Medulla oblongata (tissue), 1 donor: ENCODE measurements around the gene C1orf50.

Experiments
- DNase-seq: peaks from one replicate; pipeline ENCODE4 v3.0.0-alpha.2; 2015; ENCODE audit errors: extremely low spot score

The C1orf50 gene

DNA sequence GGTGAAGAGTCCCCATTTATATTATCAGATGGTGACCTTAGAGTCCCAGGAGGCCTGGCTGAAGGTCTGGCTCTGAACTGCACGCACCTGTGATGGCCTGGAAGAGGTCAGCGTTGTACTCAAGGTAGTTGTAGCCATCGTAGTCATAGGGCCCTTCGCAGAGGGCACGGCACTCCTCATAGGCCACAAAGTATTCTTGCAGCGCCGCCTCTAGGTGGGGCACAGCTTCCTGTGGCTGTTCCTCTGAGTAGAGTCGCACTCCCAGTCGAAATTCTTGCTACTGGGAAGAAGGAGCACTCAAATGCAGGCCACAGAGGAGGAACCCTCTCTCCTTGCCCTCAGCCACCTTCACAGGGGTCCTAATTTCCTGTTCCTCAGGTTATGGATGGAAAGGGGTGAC lies 7.9 kb upstream of the C1orf50 start:
- DNase-seq = no peak

DNA sequence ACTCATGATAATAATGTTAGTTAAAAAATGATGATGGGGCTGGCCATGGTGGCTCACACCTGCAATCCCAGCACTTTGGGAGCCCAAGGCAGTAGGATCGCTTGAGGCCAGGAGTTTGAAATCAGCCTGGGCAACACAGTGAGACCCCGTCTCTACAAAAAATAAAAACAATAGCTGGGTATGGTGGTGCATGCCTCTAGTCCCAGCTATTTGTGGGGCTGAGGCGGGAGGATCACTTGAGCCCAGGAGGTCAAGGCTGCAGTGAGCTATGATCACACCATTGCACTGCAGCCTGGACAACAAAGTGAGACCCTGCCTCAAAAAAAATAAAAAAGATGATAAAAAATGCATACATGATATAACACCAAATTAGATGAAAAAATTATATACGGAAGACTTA lies 5.5 kb upstream of the C1orf50 start:
- DNase-seq = no peak

DNA sequence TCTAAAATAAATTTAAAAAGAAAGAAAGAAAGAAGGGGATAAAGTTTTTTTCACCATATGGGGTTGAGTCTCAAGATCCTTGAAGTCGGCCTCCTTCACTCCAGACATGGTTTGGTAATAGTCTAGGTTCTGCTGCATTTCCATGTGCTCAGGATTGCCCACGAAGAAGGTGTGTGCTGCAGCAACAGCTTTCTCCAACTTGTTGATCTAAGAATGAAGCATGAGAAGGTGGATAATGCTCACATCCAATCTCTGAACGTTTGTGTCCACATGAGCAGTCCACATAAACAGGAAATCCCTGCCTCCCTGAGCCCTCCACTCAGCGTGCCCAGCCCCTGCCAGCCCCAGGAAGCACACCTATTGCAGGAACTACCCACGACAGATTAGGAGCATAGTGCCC lies 4.8 kb upstream of the C1orf50 start:
- no peak for DNase-seq

DNA sequence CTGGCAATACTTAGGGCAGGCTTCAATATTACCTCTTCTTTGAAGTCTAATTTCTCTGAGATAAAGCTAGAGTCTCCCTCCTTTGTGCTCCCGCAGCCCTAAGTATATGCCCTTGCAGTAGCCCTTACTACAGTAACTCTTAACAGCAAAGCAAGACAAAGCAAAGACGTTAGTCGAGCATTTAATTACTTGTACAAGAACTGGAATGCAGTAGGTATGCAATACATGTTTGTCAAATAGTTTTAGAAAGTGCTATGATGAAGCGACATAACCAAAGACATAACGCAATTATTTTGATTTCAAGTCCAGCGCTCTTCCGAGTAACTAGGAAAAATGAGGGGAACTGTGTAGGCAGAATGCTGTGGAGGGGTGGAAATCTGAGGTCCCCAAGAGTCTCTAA lies 1.8 kb upstream of the C1orf50 start:
- no peak for DNase-seq

DNA sequence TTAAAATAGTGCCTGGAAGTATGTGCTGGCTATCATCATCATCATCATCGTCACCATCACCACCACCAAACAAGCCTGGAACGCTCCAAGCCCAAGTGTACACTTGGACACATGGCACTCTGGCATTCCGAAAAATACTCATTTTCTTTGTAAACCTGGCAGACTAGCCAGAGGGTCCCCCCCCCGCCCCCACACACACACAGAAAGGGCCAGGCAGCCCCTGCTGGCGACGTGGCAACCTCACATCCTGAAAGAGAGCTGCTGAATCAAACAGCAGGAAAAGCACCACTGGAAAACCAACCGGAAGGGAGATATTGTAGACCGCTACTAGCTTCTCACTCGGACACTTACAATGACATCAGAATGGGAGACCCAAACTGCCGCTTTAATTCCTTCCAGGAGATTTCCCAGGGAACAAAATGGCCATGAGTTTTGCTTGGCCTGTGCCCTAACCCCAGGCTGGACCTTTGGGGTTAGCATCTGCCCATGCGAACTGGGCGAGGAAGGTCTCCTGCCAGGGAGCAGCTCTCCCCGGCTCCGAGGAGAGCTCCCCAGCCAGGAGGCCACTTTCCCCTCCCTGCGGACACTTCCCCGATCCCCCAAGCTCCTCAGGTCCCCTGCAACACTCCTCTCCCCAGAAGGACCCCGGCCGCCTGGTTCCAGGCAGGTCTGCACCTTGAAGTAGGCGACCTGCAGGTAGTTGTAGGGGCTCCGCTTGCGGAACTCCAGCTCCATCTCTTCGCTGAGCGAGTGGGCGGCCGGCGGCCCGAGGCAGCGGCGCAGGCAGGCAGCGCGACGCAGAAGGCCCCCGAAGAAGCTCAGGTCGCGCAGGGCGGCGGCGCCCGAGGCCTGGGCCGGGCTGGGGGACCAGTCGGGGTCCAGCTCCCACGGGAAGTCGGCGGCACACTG lies 963 bp upstream of the C1orf50 start:
- DNase-seq = peak; percentile 39

DNA sequence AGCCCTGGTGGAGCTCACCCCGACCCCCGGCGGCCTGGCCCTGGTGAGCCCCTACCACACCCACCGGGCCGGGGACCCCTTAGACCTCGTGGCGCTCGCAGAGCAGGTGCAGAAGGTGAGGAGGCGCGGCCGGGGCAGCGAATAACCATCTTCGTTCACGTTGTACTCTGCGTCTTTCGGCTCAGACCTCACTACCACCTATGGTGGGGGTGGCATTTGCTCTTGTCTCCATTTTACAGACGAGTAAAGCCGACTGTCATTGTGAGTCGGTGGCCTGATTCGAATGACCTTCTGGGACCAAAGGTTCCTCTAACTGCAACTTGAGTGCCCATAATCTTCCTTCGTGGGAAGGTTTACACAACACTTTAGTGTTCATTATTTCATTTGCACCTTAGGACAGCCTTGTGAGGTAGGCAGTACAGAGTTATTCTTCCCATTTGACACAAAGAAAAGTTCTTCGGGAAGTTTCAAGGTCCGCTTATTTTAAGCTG lies 506 bp downstream of the C1orf50 start:
- no peak for DNase-seq

DNA sequence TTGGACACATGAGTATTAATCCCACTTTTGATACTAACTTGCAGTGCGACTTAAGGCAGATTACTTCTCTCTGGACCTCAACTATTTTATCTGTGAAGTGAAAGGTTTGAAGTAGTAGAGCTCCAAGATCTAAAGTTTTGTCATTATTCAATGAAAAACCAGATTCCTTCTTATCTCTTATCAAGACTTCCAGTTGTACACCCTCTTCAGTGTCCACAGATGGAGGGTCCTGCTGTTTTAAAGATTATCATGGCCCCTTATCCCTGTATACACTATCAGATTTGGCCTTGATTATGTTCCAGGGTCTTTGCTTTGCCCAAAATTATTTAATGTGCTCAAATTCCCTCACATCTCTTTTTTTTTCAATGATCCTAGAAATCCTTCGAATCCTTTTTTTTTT lies 1.1 kb downstream of the C1orf50 start:
- no peak for DNase-seq

DNA sequence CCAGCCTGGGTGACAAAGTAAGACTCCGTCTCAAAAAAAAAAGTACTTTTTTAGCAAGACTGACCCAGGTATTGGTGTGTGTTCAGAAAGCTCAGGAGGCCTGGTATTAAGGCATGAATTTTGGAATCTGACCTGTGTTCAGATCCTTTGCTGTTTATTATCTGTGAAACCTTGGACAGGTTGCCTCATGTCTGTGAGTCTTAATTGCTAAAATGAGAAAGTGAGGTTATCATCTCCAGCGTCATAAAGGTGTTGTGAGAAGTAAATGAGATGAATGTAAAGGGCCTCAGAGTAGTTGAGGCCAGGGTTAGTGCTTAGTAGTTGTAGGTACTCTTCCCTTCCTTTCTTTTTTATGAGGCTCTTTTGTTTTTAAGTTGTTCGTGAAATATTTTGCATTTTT lies 2.8 kb downstream of the C1orf50 start:
- no peak for DNase-seq

DNA sequence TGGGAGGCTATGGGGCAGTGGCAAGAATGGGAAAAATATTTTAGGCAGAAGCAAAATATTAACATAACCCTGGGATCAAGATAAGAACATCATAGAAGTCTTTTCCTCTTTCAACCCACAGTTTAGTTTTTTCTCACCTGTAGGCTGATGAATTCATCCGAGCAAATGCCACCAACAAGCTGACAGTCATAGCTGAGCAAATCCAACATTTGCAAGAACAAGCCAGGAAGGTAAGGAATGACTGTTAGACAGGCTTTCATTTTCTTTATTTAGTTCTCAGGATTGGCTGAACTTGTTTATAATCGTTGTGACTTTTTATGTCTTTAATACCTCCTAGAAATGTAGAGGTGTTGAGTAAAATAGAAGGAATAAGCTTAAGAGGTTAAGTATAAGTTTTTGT lies 6.4 kb downstream of the C1orf50 start:
- no peak for DNase-seq

DNA sequence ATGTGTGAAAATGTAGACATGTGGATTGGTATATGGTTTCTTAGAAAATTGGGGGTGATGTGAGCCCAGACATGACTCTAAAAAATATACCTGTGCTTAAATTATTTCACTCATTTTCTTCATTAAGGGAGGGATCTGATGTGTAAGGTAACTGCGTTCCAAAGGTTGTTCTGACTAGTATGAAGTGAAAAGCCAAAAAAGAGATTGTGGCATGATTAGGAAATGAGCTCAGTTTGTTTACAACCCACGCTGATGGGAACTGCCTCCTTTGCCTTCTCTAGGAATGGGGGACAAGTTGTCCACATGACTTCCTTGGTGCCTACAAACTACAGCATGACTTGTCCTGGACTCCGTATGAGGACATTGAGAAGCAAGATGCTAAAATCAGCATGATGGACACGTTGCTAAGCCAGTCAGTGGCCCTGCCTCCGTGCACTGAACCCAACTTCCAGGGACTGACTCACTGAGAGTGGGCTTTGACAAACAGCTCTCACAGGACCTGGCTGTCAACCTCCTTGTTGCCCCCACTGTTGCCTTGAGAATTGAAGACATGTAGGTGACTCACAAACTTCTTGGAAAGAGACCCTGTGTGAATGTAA lies 8.0 kb downstream of the C1orf50 start:
- DNase-seq = no peak

DNA sequence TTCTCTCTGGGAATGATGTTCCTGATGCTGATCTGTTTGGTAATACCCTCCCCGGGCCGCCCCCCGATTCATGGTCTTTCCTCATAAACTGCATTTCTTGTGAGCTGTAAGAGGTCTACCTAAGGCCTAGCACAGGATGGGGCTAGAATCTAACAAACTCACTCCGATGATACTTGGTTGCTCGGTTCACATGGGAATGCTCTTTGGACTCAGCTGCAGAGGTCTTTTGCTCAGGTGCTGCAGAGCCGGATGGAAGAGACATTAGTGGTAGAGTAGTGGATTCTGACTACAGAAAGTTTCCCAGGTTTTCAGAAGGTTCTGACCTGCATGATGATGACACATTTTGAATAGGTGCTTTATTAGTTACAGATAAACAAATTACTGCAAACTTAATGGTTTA lies 9.5 kb downstream of the C1orf50 start:
- DNase-seq = no peak

DNA sequence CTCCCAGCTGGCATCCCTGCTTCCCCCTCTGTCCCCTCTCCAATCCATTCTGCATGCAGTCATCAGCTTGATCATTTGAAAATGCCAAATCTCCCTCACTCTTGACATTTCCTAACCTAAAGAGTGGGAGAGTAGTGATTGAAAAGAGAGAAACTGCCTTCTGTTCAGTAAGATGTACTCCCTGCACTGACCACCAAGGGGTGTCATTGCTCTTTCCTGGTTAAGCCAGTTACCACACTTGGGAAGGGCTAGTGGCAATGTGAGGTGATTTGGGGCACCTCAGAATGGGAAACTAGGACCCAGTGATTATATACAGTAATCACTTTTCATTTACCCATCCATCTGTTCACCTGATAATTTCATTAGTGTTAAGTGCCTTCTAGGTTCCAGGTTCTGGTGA lies 10.8 kb downstream of the C1orf50 start:
- peak; percentile 75 for DNase-seq

DNA sequence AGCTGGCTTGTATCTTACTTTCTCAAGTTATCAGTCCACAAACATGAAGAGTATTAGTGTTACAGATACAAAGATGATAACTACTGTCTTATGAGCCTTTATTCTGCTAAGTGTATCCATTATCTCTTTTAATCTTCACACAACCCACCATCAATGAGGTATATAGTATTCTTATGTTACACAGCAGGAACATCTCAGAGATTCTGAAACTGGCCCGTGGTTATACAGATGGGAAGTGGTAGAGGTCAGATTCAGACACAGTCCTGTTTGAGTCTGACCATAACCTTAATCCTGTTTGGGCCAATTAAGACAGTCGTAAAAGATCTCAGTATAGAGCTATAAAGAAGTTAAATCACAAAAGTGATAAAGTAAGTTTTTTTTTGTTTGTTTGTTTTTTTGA lies 12.7 kb downstream of the C1orf50 start:
- no peak for DNase-seq

DNA sequence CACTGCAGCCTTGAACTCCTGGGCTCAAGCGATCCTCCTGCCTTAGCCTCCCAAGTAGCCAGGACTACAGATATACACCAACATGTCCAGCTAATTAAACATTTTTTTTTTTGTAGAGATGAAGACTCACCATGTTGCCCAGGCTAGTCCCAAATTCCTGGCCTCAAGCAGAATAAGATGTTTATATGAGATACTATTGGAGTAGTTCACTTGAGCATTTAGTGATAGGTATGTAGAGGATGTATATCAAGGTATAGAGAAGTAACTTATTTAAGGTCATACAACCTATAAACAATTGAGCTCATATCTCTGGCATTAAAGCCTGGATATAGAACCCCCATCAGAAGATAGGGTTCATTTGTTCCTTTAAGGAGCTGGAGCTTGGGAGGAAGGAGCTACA lies 13.1 kb downstream of the C1orf50 start:
- no peak for DNase-seq

DNA sequence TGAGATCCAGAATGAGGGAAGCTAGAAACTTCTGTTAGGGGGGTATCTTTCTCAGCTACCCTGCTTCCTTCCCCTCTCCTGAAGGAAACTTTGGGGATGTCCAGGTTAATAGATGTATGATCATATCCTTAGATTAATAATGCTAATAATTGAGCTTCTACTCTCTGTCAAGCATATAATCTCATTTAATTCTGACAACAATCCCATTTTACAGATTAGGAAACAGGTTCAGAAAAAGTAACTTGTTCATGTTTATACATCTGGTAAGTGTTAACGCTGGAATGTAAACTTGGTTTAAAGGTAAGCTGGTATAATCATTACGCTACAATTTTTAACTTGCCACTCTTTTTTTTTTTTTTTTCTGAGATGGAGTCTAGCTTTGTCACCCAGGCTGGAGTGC lies 16.0 kb downstream of the C1orf50 start:
- DNase-seq = no peak

DNA sequence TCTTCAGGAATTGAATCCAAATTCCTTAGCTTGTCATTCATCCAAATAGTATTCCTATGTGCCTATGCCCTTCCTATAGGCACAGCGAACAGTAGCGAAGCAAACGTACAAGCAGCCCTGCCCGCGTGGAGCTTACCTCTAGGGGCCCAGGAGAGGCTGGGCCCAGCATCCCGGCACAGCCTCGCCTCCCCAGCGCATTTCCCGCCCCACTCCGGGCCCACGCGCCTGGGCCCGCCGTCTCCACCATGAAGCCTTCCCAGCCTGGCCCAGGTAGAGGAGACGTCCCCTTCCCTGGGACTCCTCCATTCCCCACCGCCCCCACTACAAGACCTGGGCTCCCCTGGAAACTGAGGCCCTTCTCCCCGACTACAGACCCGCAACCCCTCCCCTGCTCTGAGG lies 17.5 kb downstream of the C1orf50 start:
- DNase-seq = no peak

DNA sequence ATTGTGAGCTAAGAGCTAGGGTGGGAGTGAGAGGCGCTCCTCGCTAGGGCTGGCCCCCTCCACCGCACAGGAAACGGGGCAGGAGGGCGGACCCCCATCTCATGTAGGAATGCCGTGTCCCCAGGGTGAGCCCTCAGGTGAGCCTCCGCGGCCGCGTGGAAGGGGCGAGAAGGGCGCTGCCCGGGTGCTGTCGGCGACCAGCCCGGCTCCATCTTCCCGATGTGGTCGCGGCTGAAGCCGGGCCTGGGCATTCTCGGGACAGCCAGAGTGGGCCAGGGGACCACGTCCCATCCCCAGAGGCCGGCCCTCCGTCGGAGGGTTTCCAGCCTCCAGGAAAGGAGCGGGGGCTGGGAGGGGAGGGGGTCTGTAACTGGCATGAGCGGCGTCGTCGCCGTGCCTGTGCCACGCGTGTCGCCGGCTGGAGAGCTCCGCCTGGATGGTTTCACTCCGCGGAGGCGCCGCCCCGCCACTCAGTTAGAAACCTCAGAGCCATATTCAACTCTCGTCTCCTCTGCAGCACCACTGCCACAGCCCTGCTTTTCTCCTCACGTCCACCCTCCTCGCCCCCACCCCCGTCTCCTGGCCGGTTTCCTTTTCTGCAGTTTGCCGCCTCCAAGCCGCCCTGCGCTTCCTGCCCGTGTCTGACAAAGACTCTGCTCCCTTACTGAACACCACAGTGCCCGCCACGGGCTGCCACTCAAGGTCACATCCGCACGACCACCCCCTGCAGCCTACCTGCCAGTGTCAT lies 18.1 kb downstream of the C1orf50 start, which contains the start of gene TMEM269:
TMEM269 (plus strand) TSS at position 46 of the 748 bp plus-strand sequence. CDS start 4,903 bp downstream, outside the sequence.
- no peak for DNase-seq

DNA sequence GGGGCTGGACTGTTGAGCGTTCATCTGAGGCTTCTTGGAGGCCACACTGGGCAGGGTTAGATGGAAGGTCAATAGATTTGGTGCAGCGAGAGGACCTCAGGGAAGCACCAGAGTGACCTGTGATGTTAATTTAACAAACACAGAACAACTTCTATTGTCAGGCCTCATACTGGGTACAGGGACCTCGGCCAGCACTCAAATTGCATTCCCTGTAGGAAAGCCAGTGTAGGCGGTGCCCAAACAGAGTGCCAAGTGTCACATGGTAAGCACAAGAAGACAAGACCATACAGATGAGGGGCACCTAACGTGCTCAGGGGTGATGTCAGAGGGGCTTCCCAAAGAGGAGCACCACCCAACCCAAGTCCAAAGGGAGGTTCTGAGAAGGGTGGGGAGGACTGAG lies 19.0 kb downstream of the C1orf50 start:
- no peak for DNase-seq

DNA sequence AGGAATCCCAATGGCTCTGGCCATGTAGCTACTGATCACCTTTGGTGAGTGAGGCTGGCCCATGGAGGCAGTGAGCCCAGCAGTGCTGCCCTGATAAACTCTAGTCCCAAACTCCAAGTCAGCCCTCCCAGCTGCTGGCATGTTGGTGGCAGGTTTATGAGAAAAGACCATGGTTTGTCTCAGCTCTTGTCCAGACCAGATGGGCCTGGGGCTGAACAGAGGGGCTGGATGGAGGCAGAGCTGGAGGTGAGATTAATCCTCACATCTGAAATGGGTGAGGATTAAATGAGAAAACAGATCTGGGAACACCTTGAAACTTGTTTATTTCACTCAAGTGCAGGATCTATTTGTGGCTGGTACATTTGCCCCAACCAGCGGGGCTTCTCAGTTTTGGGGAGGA lies 21.0 kb downstream of the C1orf50 start:
- DNase-seq = no peak

DNA sequence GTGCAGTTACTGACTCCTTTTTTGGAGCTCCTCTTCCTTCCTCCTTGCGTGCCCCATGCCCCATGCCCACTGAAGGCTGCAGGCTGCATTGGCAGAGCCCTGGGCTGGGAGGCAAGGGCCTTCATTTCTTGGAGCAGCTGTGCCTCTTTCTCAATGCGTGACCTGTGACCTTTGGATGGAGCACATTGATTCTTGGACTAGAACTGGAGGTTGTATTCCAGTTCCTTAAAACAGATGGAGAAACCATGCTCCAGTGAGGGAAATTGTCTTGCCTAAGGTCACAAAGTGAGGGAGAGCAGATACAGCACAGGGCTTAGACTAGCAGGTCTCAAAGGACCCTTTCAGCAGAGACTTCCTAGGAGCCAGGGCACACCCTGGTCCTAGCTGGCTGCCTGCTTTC lies 26.8 kb downstream of the C1orf50 start:
- no peak for DNase-seq

DNA sequence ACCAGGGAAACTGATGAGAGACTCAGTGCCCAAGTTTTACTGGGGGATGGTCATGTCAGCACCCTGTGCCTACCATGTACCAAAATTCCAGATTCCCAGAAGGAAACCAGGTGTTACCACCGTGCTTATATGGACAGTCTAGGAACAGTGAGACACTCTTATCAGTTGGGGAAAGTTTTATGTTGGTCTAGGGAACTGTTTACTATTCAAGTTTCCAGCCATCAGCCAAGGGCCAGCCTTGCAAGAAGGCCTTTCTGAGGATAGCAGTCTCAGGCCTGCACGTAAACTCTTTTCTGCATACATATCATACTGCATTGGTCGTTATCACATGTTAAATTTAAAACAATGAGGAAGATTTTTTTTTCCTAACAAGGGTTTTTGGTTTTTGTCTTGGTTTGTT lies 30.4 kb downstream of the C1orf50 start:
- no peak for DNase-seq

DNA sequence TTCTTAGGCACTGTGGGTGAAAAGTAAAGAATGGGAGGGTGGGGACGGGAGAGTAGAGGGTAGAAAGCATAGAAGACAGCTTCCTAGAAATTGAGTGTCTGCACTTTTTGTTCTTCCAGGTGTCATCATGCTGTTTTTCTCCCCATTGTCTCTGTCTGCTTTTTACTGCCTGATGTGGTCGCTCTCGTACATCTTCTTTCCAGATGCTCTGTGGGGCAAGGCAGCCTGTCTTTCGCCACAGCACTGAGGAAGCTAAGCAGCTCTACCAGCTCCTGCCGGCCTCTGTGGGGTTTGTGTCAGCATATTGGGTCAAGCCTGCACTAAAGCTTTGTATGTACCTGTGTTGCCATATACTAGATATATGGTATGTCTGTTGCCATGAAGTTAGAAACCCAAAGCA lies 30.9 kb downstream of the C1orf50 start:
- DNase-seq = peak; percentile 40
